AG04450 (cell line): ENCODE measurements around the gene B4GALNT4. TPM values are rescaled to one million over a fixed set of nuclear protein-coding genes. Genes with fewer than 3 reads are reported as not detected.
"Not testable (repeated sequence)": the region's sequence is repeated elsewhere in the genome, so short reads cannot be mapped to it uniquely, and the experiment has no call there.

ENCODE experiments used
- CTCF ChIA-PET: fragments of 300-600, 350-600 bp; formaldehyde crosslinking; extraction: SDS; loops from one replicate; lab custom pipeline; 2022; ENCODE audit warnings: antibody characterized with exemption, inconsistent platforms; lab: Charles Lee
- POLR2A ChIA-PET: fragments of 350-600 bp; formaldehyde crosslinking; extraction: SDS; loops from one replicate; lab custom pipeline; 2021; ENCODE audit warnings: antibody characterized with exemption, inconsistent platforms; lab: Yijun Ruan, JAX
- DNase-seq: peaks from one replicate; pipeline ENCODE4 v3.0.0-alpha.2; 2011; ENCODE audit warnings: low read depth, low spot score
- H3K27ac ChIP-seq: one replicate; pipeline ENCODE4 v1.5.1; 2012; ENCODE audit warnings: low read depth, low read length, control low read depth
- H3K27me3 ChIP-seq: one replicate; pipeline ENCODE4 v1.6.0; 2012; ENCODE audit warnings: low read length; ENCODE audit not compliant: control insufficient read depth, insufficient read depth
- H3K4me3 ChIP-seq: 2 replicates; pipeline ENCODE4 v1.5.1; 2011; ENCODE audit warnings: mild to moderate bottlenecking, low read depth, low read length, control low read depth
- H3K9me3 ChIP-seq: 2 replicates; pipeline ENCODE4 v1.5.1; 2012; ENCODE audit warnings: low read length; ENCODE audit not compliant: control insufficient read depth, insufficient read depth
- CTCF ChIP-seq: IDR thresholded peaks from 2 replicates; pipeline ENCODE4 v1.5.1; 2011; ENCODE audit warnings: low read depth, low read length, control low read depth, inconsistent platforms
- polyA plus RNA-seq: library from polyadenylated mRNA; depleted of rRNA; stranded (reverse); fragments of >200 nt; gene quantifications from 2 replicates; pipeline ENCODE4 v1.2.3, GENCODE V29; 2011

B4GALNT4 gene
- polyA plus RNA-seq, 1 experiment, result 7.8 TPM

GRCh38 chr11:326592-326841, 42.8 kb upstream of the B4GALNT4 start:
- ChIA-PET POLR2A (no interaction called here), CTCF (no interaction called here)
- Histone ChIP-seq H3K4me3 (no peak overlapping the region), H3K27me3 (no peaks in the 10 kb centered on the region), H3K9me3 (peaks cover under 1% of the 10 kb centered on the region; the same call in 1 of the 2 replicates), H3K27ac (no peak overlapping the region)
- no peak for DNase-seq
- no peak for TF ChIP-seq CTCF

GRCh38 chr11:326842-327580, 42.3 kb upstream of the B4GALNT4 start:
- DNase-seq, result no peak
- Histone ChIP-seq H3K27me3 (no peaks in the 10 kb centered on the region), H3K4me3 (no peak overlapping the region), H3K9me3 (peaks cover 5% of the 10 kb centered on the region), H3K27ac (no peak overlapping the region)
- CTCF ChIA-PET, result interaction anchor here (0.6 kb wide), 1 partner anchor 13 kb away, joined by 3 read pairs; no protein-coding TSS in a partner anchor
- no peak for TF ChIP-seq CTCF
- POLR2A ChIA-PET, result no interaction called here

- peaks cover 9% of the 10 kb centered on the region for H3K9me3 ChIP-seq
- POLR2A ChIA-PET, result no interaction called here
- DNase-seq, result no peak
- no peak overlapping the region for H3K27ac ChIP-seq
- no peaks in the 10 kb centered on the region for H3K27me3 ChIP-seq
- CTCF ChIA-PET, result interaction anchor here (0.6 kb wide), 1 partner anchor 13 kb away, joined by 3 read pairs; no protein-coding TSS in a partner anchor
- no peak for TF ChIP-seq CTCF
- H3K4me3 ChIP-seq, result no peak overlapping the region
Measured at GRCh38 chr11:327581-327923, 41.7 kb upstream of the B4GALNT4 start.

GRCh38 chr11:328012-328411, 41.3 kb upstream of the B4GALNT4 start:
- H3K27ac ChIP-seq, result no peak overlapping the region
- H3K27me3 ChIP-seq, result no peaks in the 10 kb centered on the region
- H3K9me3 ChIP-seq, result peaks cover 13% of the 10 kb centered on the region
- TF ChIP-seq CTCF, result no peak
- DNase-seq, result no peak
- ChIA-PET CTCF (interaction anchor here (0.6 kb wide), 1 partner anchor 12 kb away, joined by 3 read pairs; no protein-coding TSS in a partner anchor), POLR2A (no interaction called here)
- H3K4me3 ChIP-seq, result no peak overlapping the region

GRCh38 chr11:328516-329100, 40.7 kb upstream of the B4GALNT4 start:
- H3K4me3 ChIP-seq, H3K27me3 ChIP-seq, H3K27ac ChIP-seq, POLR2A ChIA-PET, DNase-seq: not testable (repeated sequence)
- peaks cover 16% of the 10 kb centered on the region for H3K9me3 ChIP-seq
- CTCF ChIA-PET, result interaction anchor here (1.1 kb wide), 1 partner anchor 17 kb away, joined by 3 read pairs; no protein-coding TSS in a partner anchor
